Measurements from ENCODE around the gene NSF. TPM values are rescaled to one million over a fixed set of nuclear protein-coding genes. Genes with fewer than 3 reads are reported as not detected.

Gene NSF
- total RNA-seq, 1 donor from 2014 or later, result 36.1 TPM

- intact Hi-C loops (cut with DNase I), result no loop called here
- peak overlapping the region; percentile 20 for H3K27ac ChIP-seq
Observed at GRCh38 chr17:46770818-46771560, 180.5 kb downstream of the NSF start.

GRCh38 chr17:46771561-46772474 is 181.3 kb downstream of the NSF start:
- peak overlapping the region; percentile 51 to 81 for H3K4me3 ChIP-seq
- no peaks in the 10 kb centered on the region for H3K27me3 ChIP-seq
- intact Hi-C loops (cut with DNase I), result no loop called here
- no peaks in the 10 kb centered on the region for H3K36me3 ChIP-seq
- TF ChIP-seq POLR2A (IDR thresholded peaks at IDR 0.05) (no peak), POLR2AphosphoS5 (IDR thresholded peaks at IDR 0.05; ENCODE audit: insufficient read depth in 1 of 2, low read depth in 1 of 2) (no peak), CTCF (IDR thresholded peaks at IDR 0.05) (no peak)
- H3K4me1 ChIP-seq, result peaks cover 29% of the 10 kb centered on the region
- no peaks in the 10 kb centered on the region for H3K9me3 ChIP-seq
- H3K27ac ChIP-seq, result no peak overlapping the region
- no peak for DNase-seq (ENCODE audit: extremely low spot score in 2 of 2)

More at GRCh38 chr17:46770818-46771560, 180.5 kb downstream of the NSF start:
- no peaks in the 10 kb centered on the region for H3K36me3 ChIP-seq
- peaks cover 29% of the 10 kb centered on the region for H3K4me1 ChIP-seq
- no peaks in the 10 kb centered on the region for H3K27me3 ChIP-seq
- TF ChIP-seq POLR2AphosphoS5 (IDR thresholded peaks at IDR 0.05; ENCODE audit: insufficient read depth in 1 of 2, low read depth in 1 of 2), result peak in 1 of 2 donors; percentile 28
- TF ChIP-seq CTCF (IDR thresholded peaks at IDR 0.05), result no peak
- DNase-seq (ENCODE audit: extremely low spot score in 2 of 2), result no peak
- no peaks in the 10 kb centered on the region for H3K9me3 ChIP-seq
- peak overlapping the region; percentile 50 to 81 for H3K4me3 ChIP-seq

GRCh38 chr17:46772475-46773220 is 182.2 kb downstream of the NSF start:
- H3K27ac ChIP-seq, result no peak overlapping the region
- no peak for DNase-seq (ENCODE audit: extremely low spot score in 2 of 2)
- H3K36me3 ChIP-seq, result no peaks in the 10 kb centered on the region
- H3K27me3 ChIP-seq, result no peaks in the 10 kb centered on the region
- TF ChIP-seq CTCF (IDR thresholded peaks at IDR 0.05) (no peak), POLR2AphosphoS5 (IDR thresholded peaks at IDR 0.05; ENCODE audit: insufficient read depth in 1 of 2, low read depth in 1 of 2) (no peak)
- intact Hi-C loops (cut with DNase I), result no loop called here
- peaks cover 29% of the 10 kb centered on the region for H3K4me1 ChIP-seq
- H3K4me3 ChIP-seq, result peak overlapping the region; percentile 51 to 81
- no peaks in the 10 kb centered on the region for H3K9me3 ChIP-seq

GRCh38 chr17:46773221-46773605 is 182.7 kb downstream of the NSF start:
- Histone ChIP-seq H3K27ac (no peak overlapping the region), H3K4me3 (no peak overlapping the region), H3K36me3 (no peaks in the 10 kb centered on the region), H3K27me3 (no peaks in the 10 kb centered on the region), H3K4me1 (peaks cover 29% of the 10 kb centered on the region), H3K9me3 (no peaks in the 10 kb centered on the region)
- TF ChIP-seq POLR2A (IDR thresholded peaks at IDR 0.05) (no peak), POLR2AphosphoS5 (IDR thresholded peaks at IDR 0.05; ENCODE audit: insufficient read depth in 1 of 2, low read depth in 1 of 2) (no peak), CTCF (IDR thresholded peaks at IDR 0.05) (no peak)
- DNase-seq (ENCODE audit: extremely low spot score in 2 of 2), result no peak
- intact Hi-C loops (cut with DNase I), result no loop called here
